BLaER1 treated with 17β-estradiol and CSF1 and Interleukin-3, amounts not matched to agents 10 nM and 100 nM (cell line): ENCODE data around the gene HSPA12B.

Experiments used
- H3K27ac ChIP-seq, 11 experiments: shearing (Covaris generic); formaldehyde crosslinking; 2 replicates each; pipeline ENCODE4 v1.8.1; 2022
- H3K27me3 ChIP-seq, 11 experiments: shearing (Covaris generic); formaldehyde crosslinking; 2 replicates each; pipeline ENCODE4 v1.8.1; 2022
- H3K36me3 ChIP-seq, 11 experiments: shearing (Covaris generic); formaldehyde crosslinking; 2 replicates each; pipeline ENCODE4 v1.8.1; 2022
- H3K4me1 ChIP-seq, 10 experiments: shearing (Covaris generic); formaldehyde crosslinking; 2 replicates each; pipeline ENCODE4 v1.8.1; 2022
- H3K4me2 ChIP-seq, 11 experiments: shearing (Covaris generic); formaldehyde crosslinking; 2 replicates each; pipeline ENCODE4 v1.8.1; 2022
- H3K4me3 ChIP-seq, 10 experiments: shearing (Covaris generic); formaldehyde crosslinking; 2 replicates each; pipeline ENCODE4 v1.8.1; 2022
- H3K9ac ChIP-seq, 11 experiments: shearing (Covaris generic); formaldehyde crosslinking; 2 replicates each; pipeline ENCODE4 v1.8.1; 2022
- H3K9me3 ChIP-seq, 11 experiments: shearing (Covaris generic); formaldehyde crosslinking; replicated peaks in 1 of 11; 2 replicates each; pipeline ENCODE4 v1.8.1; 2022
- H4K20me1 ChIP-seq, 11 experiments: shearing (Covaris generic); formaldehyde crosslinking; 2 replicates each; pipeline ENCODE4 v1.8.1; 2022
- Cebpa-rat ChIP-seq, 11 experiments: shearing (Covaris generic); IDR thresholded peaks; 2 replicates each; pipeline ENCODE4 v1.8.1; 2022

HSPA12B gene

GRCh38 chr20:3800256-3800877 lies 67.9 kb downstream of the HSPA12B start:
- peak overlapping the region in 2 of 11 experiments; percentile 19 to 41; a peak in 2 of 22 replicates for H3K9ac ChIP-seq

GRCh38 chr20:3800878-3801260 lies 68.4 kb downstream of the HSPA12B start:
- Histone ChIP-seq H3K9ac (0 out of 22 replicates have a peak overlapping the region, but pooled peaks of 1 of the 11 experiments have one; percentile 16), H3K27me3 (no peaks in the 10 kb centered on the region), H3K4me3 (no peak overlapping the region), H3K9me3 (no peaks in the 10 kb centered on the region), H3K4me1 (peaks cover 74 to 95% (median 90%) of the 10 kb centered on the region in 10 experiments), H3K36me3 (peaks cover 54 to 87% (median 73%) of the 10 kb centered on the region in 11 experiments), H3K4me2 (peak overlapping the region in 2 of 11 experiments; percentile 2 to 12; a peak in 2 of 22 replicates), H3K27ac (peak overlapping the region in 2 of 11 experiments; percentile 27 to 55; a peak in 2 of 22 replicates), H4K20me1 (peaks cover 0 to 24% (median 0%) of the 10 kb centered on the region in 11 experiments; a peak in 6 of 22 replicates)
- TF ChIP-seq Cebpa-rat (IDR thresholded peaks at IDR 0.05), result no peak

More at GRCh38 chr20:3800256-3800877, 67.9 kb downstream of the HSPA12B start:
- Histone ChIP-seq H3K27me3 (no peaks in the 10 kb centered on the region), H3K4me3 (no peak overlapping the region), H3K9me3 (no peaks in the 10 kb centered on the region), H3K36me3 (peaks cover 50 to 82% (median 68%) of the 10 kb centered on the region in 11 experiments), H3K4me2 (peak overlapping the region in 5 of 11 experiments; percentile 89 to 99 (median 96); a peak in 5 of 22 replicates), H3K4me1 (peaks cover 76 to 93% (median 87%) of the 10 kb centered on the region in 10 experiments), H3K27ac (peak overlapping the region in 2 of 11 experiments; percentile 27 to 55; a peak in 2 of 22 replicates), H4K20me1 (peaks cover 0 to 24% (median 0%) of the 10 kb centered on the region in 11 experiments; a peak in 6 of 22 replicates)
- no peak for TF ChIP-seq Cebpa-rat (IDR thresholded peaks at IDR 0.05)

GRCh38 chr20:3801299-3801698 lies 68.8 kb downstream of the HSPA12B start:
- peaks cover 0 to 24% (median 0%) of the 10 kb centered on the region in 11 experiments; a peak in 6 of 22 replicates for H4K20me1 ChIP-seq
- H3K9ac ChIP-seq, result 0 out of 22 replicates have a peak overlapping the region, but pooled peaks of 1 of the 11 experiments have one; percentile 29
- no peak for TF ChIP-seq Cebpa-rat (IDR thresholded peaks at IDR 0.05)
- no peaks in the 10 kb centered on the region for H3K9me3 ChIP-seq
- H3K36me3 ChIP-seq, result peaks cover 56 to 91% (median 76%) of the 10 kb centered on the region in 11 experiments
- H3K27me3 ChIP-seq, result no peaks in the 10 kb centered on the region
- peaks cover 74 to 99% (median 93%) of the 10 kb centered on the region in 10 experiments for H3K4me1 ChIP-seq
- H3K27ac ChIP-seq, result peak overlapping the region in 4 of 11 experiments; percentile 32 to 55 (median 46); a peak in 4 of 22 replicates
- no peak overlapping the region for H3K4me3 ChIP-seq
- peak overlapping the region in 9 of 11 experiments; percentile 57 to 88 (median 78); a peak in 16 of 22 replicates for H3K4me2 ChIP-seq

- H3K27me3 ChIP-seq, result no peaks in the 10 kb centered on the region
- H3K36me3 ChIP-seq, result peaks cover 56 to 94% (median 77%) of the 10 kb centered on the region in 11 experiments
- 0 out of 22 replicates have a peak overlapping the region, but pooled peaks of 1 of the 11 experiments have one; percentile 4 for H3K9ac ChIP-seq
- peak overlapping the region in 4 of 11 experiments; percentile 32 to 55 (median 46); a peak in 7 of 22 replicates for H3K27ac ChIP-seq
- H3K4me1 ChIP-seq, result peaks cover 74 to 100% (median 93%) of the 10 kb centered on the region in 10 experiments
- H3K4me3 ChIP-seq, result no peak overlapping the region
- peak overlapping the region; percentile 57 to 88 (median 74) for H3K4me2 ChIP-seq
- no peak for TF ChIP-seq Cebpa-rat (IDR thresholded peaks at IDR 0.05)
- H4K20me1 ChIP-seq, result peaks cover 0 to 20% (median 0%) of the 10 kb centered on the region in 11 experiments; a peak in 4 of 22 replicates
- H3K9me3 ChIP-seq, result no peaks in the 10 kb centered on the region
Measured at GRCh38 chr20:3801846-3802245, 69.4 kb downstream of the HSPA12B start.
